Measurements from ENCODE around the gene G3BP1. TPM values are rescaled to one million over a fixed set of nuclear protein-coding genes. Genes with fewer than 3 reads are reported as not detected.
A peak's percentile ranks its signal among the peaks of the same experiment; 100 is the strongest.
"Not testable (repeated sequence)": the region's sequence is repeated elsewhere in the genome, so short reads cannot be mapped to it uniquely, and the experiment has no call there.

G3BP1 gene
- total RNA-seq: 100 to 1,000 TPM; 114 to 131 TPM
- 10 to 100 TPM; 75.5 to 88.4 TPM for polyA plus RNA-seq (ENCODE audit: insufficient read length in 2 of 2)
- long read RNA-seq, donor 1, full-length matches to known transcripts: 19 of 19 reads
- long read RNA-seq, donor 1, partial matches to known transcripts: 0 of 19 reads
- long read RNA-seq, donor 1, other reads (novel, unspliced or antisense): 0 of 19 reads
- long read RNA-seq, donor 2, transcript G3BP1-201 (12 exons, 2,803 nt): major isoform, 8 of 13 reads
- long read RNA-seq, donor 2, partial matches to known transcripts: 5 of 13 reads
- long read RNA-seq, donor 2, other reads (novel, unspliced or antisense): 0 of 13 reads
- long read RNA-seq, donor 3, partial matches to known transcripts: 0 of 4 reads
- long read RNA-seq, donor 3, other reads (novel, unspliced or antisense): 0 of 4 reads
- long read RNA-seq, donor 4, full-length matches to known transcripts: 27 of 27 reads
- long read RNA-seq, donor 4, partial matches to known transcripts: 0 of 27 reads
- long read RNA-seq, donor 4, other reads (novel, unspliced or antisense): 0 of 27 reads

GRCh38 chr5:151771259-151772028 is at the start of gene G3BP1:
G3BP1 (plus strand) TSS chr5:151771954; CDS start chr5:151786621, 14,667 bp downstream.
- Histone ChIP-seq H3K4me3 (ENCODE audit: low read depth, low read length) (peak within 1 kb of the TSS; percentile 79), H3K27me3 (ENCODE audit: control insufficient read depth, insufficient read depth, low read length) (no peaks in the 10 kb centered on the region), H3K27ac (ENCODE audit: low read depth, low read length) (peak within 1 kb of the TSS; percentile 99), H3K4me1 (ENCODE audit: control insufficient read depth, insufficient read depth, low read length) (peaks cover 21% of the 10 kb centered on the region), H3K36me3 (ENCODE audit: control insufficient read depth, insufficient read depth, low read length) (no peaks in the 10 kb centered on the region), H3K9me3 (ENCODE audit: control insufficient read depth, insufficient read depth, low read length) (no peaks in the 10 kb centered on the region)
- DNase-seq (ENCODE audit: low read depth in 4 of 6, low spot score in 6 of 6): peak; percentile 99 to 100 (median 100)
- whole genome bisulfite sequencing (ENCODE audit: insufficient coverage): under 1% methylated on average over 49 of the region's 49 CpGs

DNA sequence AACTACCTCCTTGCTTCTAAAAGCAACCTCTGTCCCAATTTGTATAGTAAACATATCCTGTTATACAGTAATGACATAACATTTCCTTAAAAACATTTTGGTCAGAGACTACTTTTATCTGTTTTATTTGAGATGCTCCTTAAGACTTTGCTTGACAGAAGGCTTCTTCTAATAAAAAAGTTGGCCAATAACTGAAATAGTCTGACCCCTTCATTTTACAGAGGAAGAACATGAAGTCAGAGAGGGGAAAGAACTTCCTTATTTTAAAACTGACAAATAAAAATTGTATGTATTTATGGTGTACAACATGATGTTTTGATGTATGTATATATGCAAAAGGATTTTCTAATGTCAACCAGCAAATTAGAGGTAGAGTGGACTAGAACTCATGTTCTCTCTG is 49.2 kb upstream of the G3BP1 start:
- Histone ChIP-seq H3K4me1 (ENCODE audit: control insufficient read depth, insufficient read depth, low read length) (no peaks in the 10 kb centered on the region), H3K36me3 (ENCODE audit: control insufficient read depth, insufficient read depth, low read length) (no peaks in the 10 kb centered on the region), H3K27ac (ENCODE audit: low read depth, low read length) (no peak overlapping the region), H3K4me3 (ENCODE audit: low read depth, low read length) (no peak overlapping the region), H3K9me3 (ENCODE audit: control insufficient read depth, insufficient read depth, low read length) (no peaks in the 10 kb centered on the region), H3K27me3 (ENCODE audit: control insufficient read depth, insufficient read depth, low read length) (no peaks in the 10 kb centered on the region)
- no peak for DNase-seq (ENCODE audit: low read depth in 4 of 6, low spot score in 6 of 6)

GRCh38 chr5:151724360-151724759 is 47.4 kb upstream of the G3BP1 start:
- no peaks in the 10 kb centered on the region for H3K9me3 ChIP-seq (ENCODE audit: control insufficient read depth, insufficient read depth, low read length)
- WGBS (ENCODE audit: insufficient coverage): 44% methylated on average over 2 of the region's 2 CpGs
- H3K36me3 ChIP-seq (ENCODE audit: control insufficient read depth, insufficient read depth, low read length): no peaks in the 10 kb centered on the region
- no peaks in the 10 kb centered on the region for H3K4me1 ChIP-seq (ENCODE audit: control insufficient read depth, insufficient read depth, low read length)
- DNase-seq (ENCODE audit: low read depth in 4 of 6, low spot score in 6 of 6): peak in 1 of 6 donors; percentile 72
- H3K4me3 ChIP-seq (ENCODE audit: low read depth, low read length): no peak overlapping the region
- no peaks in the 10 kb centered on the region for H3K27me3 ChIP-seq (ENCODE audit: control insufficient read depth, insufficient read depth, low read length)
- H3K27ac ChIP-seq (ENCODE audit: low read depth, low read length): no peak overlapping the region

DNA sequence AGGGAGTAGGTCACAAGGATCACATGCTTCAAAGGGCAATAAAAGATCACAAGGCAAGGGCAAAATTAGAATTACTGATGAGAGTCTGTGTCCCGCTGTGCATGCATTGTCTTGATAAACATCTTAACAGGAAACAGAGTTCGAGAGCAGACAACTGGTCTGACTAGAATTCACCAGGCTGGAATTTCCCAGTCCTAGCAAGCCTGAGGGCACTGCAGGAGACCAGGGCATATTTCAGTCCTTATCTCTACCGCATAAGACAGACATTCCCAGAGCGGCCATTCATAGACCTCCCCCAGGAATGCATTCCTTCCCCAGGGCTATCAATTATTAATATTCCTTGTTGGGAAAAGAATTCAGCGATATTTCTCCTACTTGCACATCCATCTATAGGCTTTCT is 42.2 kb upstream of the G3BP1 start:
- 60% methylated on average over 2 of the region's 5 CpGs for WGBS (ENCODE audit: insufficient coverage)
- not testable (repeated sequence) for H3K36me3 ChIP-seq (ENCODE audit: control insufficient read depth, insufficient read depth, low read length); H3K27ac ChIP-seq (ENCODE audit: low read depth, low read length); H3K4me3 ChIP-seq (ENCODE audit: low read depth, low read length); H3K9me3 ChIP-seq (ENCODE audit: control insufficient read depth, insufficient read depth, low read length); H3K27me3 ChIP-seq (ENCODE audit: control insufficient read depth, insufficient read depth, low read length); DNase-seq (ENCODE audit: low read depth in 4 of 6, low spot score in 6 of 6); H3K4me1 ChIP-seq (ENCODE audit: control insufficient read depth, insufficient read depth, low read length)

DNA sequence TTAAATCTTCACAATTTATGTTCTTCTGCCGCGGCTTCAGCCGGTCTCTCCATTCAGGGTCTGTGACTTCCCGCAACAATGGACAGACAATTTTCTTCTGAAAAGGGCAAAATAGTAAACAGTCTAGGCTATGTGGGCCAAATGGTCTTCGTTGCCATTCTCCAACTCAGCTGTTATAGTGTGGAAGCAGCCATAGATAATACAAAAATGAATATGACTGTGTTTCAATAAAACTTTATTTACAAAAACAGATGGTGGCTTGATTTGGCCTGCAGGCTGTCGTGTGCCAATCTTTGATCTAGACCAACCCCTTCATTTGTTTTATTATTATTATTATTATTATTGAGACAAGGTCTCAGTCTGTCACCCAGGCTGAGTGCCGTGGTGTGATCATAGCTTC is 41.4 kb upstream of the G3BP1 start:
- H3K9me3 ChIP-seq (ENCODE audit: control insufficient read depth, insufficient read depth, low read length): no peaks in the 10 kb centered on the region
- 100% methylated on average over 3 of the region's 7 CpGs for WGBS (ENCODE audit: insufficient coverage)

DNA sequence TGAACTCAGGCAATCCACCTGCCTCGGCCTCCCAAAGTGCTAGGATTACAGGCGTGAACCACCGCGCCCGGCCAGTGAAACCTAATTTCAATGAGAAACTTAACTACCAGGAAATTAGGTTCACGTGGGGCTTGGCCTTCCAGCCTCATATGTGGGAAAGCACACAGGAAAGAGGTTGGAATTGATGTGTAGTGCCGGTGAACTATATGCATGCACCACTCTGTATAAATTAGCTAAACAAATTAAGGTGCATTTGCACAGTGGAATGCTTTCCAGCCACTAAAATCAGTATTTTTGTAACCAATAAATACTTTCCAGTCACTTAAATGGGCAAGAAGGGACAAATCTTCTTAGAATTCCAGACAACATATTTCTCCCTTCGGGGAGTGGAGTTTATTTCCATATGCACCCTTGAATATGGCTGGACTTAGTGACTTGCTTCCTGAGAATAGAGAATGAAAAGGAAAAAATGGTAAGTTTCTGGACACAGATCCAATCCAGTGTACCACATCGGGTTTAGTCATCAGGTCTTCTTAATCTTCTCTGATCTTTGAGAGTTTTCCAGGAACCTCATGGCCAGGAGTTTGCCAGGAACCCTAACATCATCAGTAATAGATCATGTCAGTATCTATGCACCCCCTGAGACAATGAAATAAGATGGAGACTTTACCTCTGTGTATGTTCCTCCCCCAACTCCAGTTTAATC is 38.2 kb upstream of the G3BP1 start:
- H3K4me1 ChIP-seq (ENCODE audit: control insufficient read depth, insufficient read depth, low read length): no peaks in the 10 kb centered on the region
- H3K9me3 ChIP-seq (ENCODE audit: control insufficient read depth, insufficient read depth, low read length): no peaks in the 10 kb centered on the region
- no peak overlapping the region for H3K27ac ChIP-seq (ENCODE audit: low read depth, low read length)
- 93% methylated on average over 3 of the region's 9 CpGs for WGBS (ENCODE audit: insufficient coverage)
- no peak overlapping the region for H3K4me3 ChIP-seq (ENCODE audit: low read depth, low read length)
- H3K36me3 ChIP-seq (ENCODE audit: control insufficient read depth, insufficient read depth, low read length): no peaks in the 10 kb centered on the region
- no peak for DNase-seq (ENCODE audit: low read depth in 4 of 6, low spot score in 6 of 6)
- H3K27me3 ChIP-seq (ENCODE audit: control insufficient read depth, insufficient read depth, low read length): no peaks in the 10 kb centered on the region

More for the DNA sequence above, 41.4 kb upstream of the G3BP1 start:
- Histone ChIP-seq H3K27me3 (ENCODE audit: control insufficient read depth, insufficient read depth, low read length) (no peaks in the 10 kb centered on the region), H3K4me1 (ENCODE audit: control insufficient read depth, insufficient read depth, low read length) (no peaks in the 10 kb centered on the region), H3K27ac (ENCODE audit: low read depth, low read length) (no peak overlapping the region), H3K36me3 (ENCODE audit: control insufficient read depth, insufficient read depth, low read length) (no peaks in the 10 kb centered on the region), H3K4me3 (ENCODE audit: low read depth, low read length) (no peak overlapping the region)
- DNase-seq (ENCODE audit: low read depth in 4 of 6, low spot score in 6 of 6): no peak

DNA sequence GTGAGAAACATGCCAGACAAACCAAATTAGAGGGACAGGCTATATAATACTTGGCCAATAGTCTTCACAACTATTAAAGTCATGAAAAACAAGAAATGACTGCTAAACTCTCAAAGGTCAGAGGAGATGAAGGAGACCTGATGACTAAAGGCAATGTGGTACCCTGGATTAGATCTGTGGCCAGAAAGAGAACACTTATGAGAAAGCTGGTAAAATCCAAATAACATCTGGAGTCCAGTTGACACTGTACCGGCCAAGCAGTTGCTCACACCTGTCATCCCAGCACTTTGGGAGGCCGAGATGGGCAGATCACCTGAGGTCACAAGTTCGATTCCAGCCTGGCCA is 37.7 kb upstream of the G3BP1 start:
- H3K4me1 ChIP-seq (ENCODE audit: control insufficient read depth, insufficient read depth, low read length): no peaks in the 10 kb centered on the region
- H3K36me3 ChIP-seq (ENCODE audit: control insufficient read depth, insufficient read depth, low read length): no peaks in the 10 kb centered on the region
- no peaks in the 10 kb centered on the region for H3K9me3 ChIP-seq (ENCODE audit: control insufficient read depth, insufficient read depth, low read length)
- 96% methylated on average over 3 of the region's 3 CpGs for WGBS (ENCODE audit: insufficient coverage)
- H3K27me3 ChIP-seq (ENCODE audit: control insufficient read depth, insufficient read depth, low read length): no peaks in the 10 kb centered on the region
- no peak overlapping the region for H3K4me3 ChIP-seq (ENCODE audit: low read depth, low read length)
- H3K27ac ChIP-seq (ENCODE audit: low read depth, low read length): no peak overlapping the region
- DNase-seq (ENCODE audit: low read depth in 4 of 6, low spot score in 6 of 6): no peak

DNA sequence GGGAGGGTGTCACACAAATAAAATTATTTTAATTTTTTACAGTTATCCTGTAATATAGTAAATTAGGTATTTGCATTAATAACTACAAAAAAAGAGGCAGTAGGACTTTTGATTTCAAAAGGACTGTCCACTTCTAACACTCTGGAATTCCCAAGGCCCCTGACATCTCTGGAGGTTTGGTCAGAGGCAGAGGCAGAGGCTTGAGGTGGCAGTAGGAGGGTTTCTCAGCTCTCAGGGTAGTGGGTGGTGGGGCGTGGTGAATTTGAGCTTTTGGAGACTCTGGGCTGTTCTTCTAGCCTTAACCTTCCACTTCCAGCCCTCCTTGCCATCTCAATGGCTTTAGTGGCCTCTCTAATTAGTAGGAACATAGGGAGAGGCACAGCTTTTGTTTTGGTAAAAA is 36.1 kb upstream of the G3BP1 start:
- Histone ChIP-seq H3K27ac (ENCODE audit: low read depth, low read length) (no peak overlapping the region), H3K36me3 (ENCODE audit: control insufficient read depth, insufficient read depth, low read length) (no peaks in the 10 kb centered on the region), H3K9me3 (ENCODE audit: control insufficient read depth, insufficient read depth, low read length) (no peaks in the 10 kb centered on the region), H3K4me3 (ENCODE audit: low read depth, low read length) (no peak overlapping the region), H3K27me3 (ENCODE audit: control insufficient read depth, insufficient read depth, low read length) (no peaks in the 10 kb centered on the region), H3K4me1 (ENCODE audit: control insufficient read depth, insufficient read depth, low read length) (peaks cover 11% of the 10 kb centered on the region)
- DNase-seq (ENCODE audit: low read depth in 4 of 6, low spot score in 6 of 6): no peak
- WGBS (ENCODE audit: insufficient coverage): no CpG with 5 or more reads among the region's 1 CpG

DNA sequence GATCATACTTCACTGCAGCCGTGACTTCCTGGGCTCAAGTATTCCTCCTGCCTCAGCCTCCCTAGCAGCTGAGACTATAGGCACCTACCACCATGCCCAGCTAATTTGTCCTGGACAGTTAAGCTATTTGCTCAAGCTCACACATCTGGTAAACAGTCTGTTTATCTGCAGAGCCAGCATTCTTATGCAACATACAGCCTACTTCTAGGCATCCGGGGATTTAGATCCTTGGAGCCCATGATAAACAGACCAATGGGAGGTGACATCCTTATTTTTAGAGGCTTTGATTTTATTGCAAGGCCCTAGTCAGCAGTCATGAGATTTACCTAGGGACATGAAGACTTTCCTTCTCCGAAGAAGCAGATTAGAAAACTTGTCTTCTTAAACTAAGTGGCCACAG is 34.3 kb upstream of the G3BP1 start:
- no peak overlapping the region for H3K27ac ChIP-seq (ENCODE audit: low read depth, low read length)
- peaks cover 13% of the 10 kb centered on the region for H3K4me1 ChIP-seq (ENCODE audit: control insufficient read depth, insufficient read depth, low read length)
- no peaks in the 10 kb centered on the region for H3K9me3 ChIP-seq (ENCODE audit: control insufficient read depth, insufficient read depth, low read length)
- 96% methylated on average over 3 of the region's 3 CpGs for WGBS (ENCODE audit: insufficient coverage)
- H3K27me3 ChIP-seq (ENCODE audit: control insufficient read depth, insufficient read depth, low read length): no peaks in the 10 kb centered on the region
- H3K36me3 ChIP-seq (ENCODE audit: control insufficient read depth, insufficient read depth, low read length): peaks cover 4% of the 10 kb centered on the region
- no peak overlapping the region for H3K4me3 ChIP-seq (ENCODE audit: low read depth, low read length)
- DNase-seq (ENCODE audit: low read depth in 4 of 6, low spot score in 6 of 6): no peak

Measured in spinal cord (tissue), 10 donors.